ENCODE data around the gene LEMD2. TPM values are rescaled to one million over a fixed set of nuclear protein-coding genes. Genes with fewer than 3 reads are reported as not detected.

The LEMD2 gene
- polyA plus RNA-seq, 1 donor (not counting 4 experiments of a cell fraction or from before 2014, with no cell fraction given) = 48.6 TPM

DNA sequence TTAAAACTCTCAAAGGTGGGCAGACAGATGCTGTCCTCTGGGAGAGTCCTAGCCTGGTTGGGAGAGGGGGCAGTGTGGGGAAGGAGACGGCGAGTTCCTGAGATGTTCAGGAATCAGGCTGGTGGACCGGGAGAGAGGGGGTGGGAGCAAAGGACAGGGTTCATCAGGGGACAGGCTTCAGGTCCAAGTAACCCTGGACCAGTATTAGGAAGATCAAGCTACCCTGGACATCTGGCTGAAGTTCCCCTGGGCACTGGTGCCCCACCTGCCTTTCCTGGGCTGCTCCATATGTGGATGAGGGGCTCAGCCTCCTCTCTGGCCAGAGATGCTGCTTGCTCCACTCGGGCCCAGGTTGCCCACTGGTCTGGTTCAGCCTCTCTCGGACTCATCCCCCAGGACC lies 41.1 kb downstream of the LEMD2 start:
- no peak for FAIRE-seq
- peaks cover 27% of the 10 kb centered on the region for H3K4me1 ChIP-seq (ENCODE audit: control insufficient read depth, extremely low read depth, insufficient read depth, low read length)

DNA sequence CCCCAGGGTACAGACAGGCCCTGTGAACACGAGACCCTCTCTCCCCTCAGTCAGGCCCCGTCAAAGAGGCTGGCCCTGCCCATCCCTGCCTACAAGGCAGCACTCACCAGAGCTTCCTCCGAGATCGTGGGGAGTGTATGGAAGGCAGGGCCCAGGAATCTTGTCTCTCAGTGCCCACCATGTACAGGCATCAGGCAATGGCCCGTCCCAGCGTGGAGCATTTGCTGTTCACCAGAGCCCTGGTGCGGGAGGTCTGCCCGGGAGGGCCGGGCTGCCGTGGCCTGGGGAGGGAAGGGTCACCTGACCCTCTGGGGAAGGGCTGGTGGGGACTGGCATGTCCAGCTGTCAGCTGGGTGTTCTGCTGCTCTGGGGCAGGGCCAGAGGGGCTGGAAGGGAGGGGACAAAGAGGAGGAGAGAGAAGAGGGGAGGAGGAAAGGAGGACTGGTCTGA lies 42.3 kb downstream of the LEMD2 start, which contains the start of gene IP6K3:
IP6K3 (minus strand) TSS at position 255 of the 450 bp plus-strand sequence. CDS start 11,429 bp downstream, outside the sequence.
- Histone ChIP-seq H2AFZ (ENCODE audit: control insufficient read depth, low read length) (no peak within 1 kb of the TSS), H3K4me3 (ENCODE audit: control insufficient read depth in 2 of 3, extremely low read depth in 1 of 3, insufficient read depth in 2 of 3, low read depth in 1 of 3, low read length in 3 of 3) (no peak within 1 kb of the TSS), H3K9me3 (ENCODE audit: control insufficient read depth, low read depth, low read length) (no peaks in the 10 kb centered on the region), H3K27me3 (ENCODE audit: control insufficient read depth, extremely low read depth, insufficient read depth, low read length) (peaks cover 5% of the 10 kb centered on the region), H3K27ac (ENCODE audit: control insufficient read depth, insufficient read depth, low read length) (no peak within 1 kb of the TSS), H3K4me2 (ENCODE audit: control insufficient read depth, extremely low read depth, insufficient read depth, low read depth, low read length) (no peak within 1 kb of the TSS), H3K79me2 (ENCODE audit: control insufficient read depth, insufficient read depth, low read length) (no peaks in the 10 kb centered on the region), H4K20me1 (ENCODE audit: control insufficient read depth, extremely low read depth, insufficient read depth, low read length) (no peaks in the 10 kb centered on the region), H3K9ac (ENCODE audit: control insufficient read depth, extremely low read depth, insufficient read depth, low read length) (no peak within 1 kb of the TSS), H3K36me3 (ENCODE audit: control insufficient read depth in 2 of 2, extremely low read depth in 1 of 2, insufficient read depth in 2 of 2, low read length in 2 of 2) (no peaks in the 10 kb centered on the region), H3K9me1 (ENCODE audit: control insufficient read depth, extremely low read depth, insufficient read depth, low read length) (peaks cover 2% of the 10 kb centered on the region), H3K4me1 (ENCODE audit: control insufficient read depth, extremely low read depth, insufficient read depth, low read length) (peaks cover 17% of the 10 kb centered on the region)
- dilution Hi-C loops (cut with MboI; ENCODE audit: extremely low pct_ligation_motif_present, low sequenced_read_pairs) = no loop called here
- FAIRE-seq (no peak), DNase-seq (ENCODE audit: low read depth, low spot score) (no peak)
- TF ChIP-seq, protein P1, sequence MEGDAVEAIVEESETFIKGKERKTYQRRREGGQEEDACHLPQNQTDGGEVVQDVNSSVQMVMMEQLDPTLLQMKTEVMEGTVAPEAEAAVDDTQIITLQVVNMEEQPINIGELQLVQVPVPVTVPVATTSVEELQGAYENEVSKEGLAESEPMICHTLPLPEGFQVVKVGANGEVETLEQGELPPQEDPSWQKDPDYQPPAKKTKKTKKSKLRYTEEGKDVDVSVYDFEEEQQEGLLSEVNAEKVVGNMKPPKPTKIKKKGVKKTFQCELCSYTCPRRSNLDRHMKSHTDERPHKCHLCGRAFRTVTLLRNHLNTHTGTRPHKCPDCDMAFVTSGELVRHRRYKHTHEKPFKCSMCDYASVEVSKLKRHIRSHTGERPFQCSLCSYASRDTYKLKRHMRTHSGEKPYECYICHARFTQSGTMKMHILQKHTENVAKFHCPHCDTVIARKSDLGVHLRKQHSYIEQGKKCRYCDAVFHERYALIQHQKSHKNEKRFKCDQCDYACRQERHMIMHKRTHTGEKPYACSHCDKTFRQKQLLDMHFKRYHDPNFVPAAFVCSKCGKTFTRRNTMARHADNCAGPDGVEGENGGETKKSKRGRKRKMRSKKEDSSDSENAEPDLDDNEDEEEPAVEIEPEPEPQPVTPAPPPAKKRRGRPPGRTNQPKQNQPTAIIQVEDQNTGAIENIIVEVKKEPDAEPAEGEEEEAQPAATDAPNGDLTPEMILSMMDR (optimal IDR thresholded peaks at IDR 0.05 in 1 of 3, IDR thresholded peaks at IDR 0.05 in 1 of 3, conservative IDR thresholded peaks at IDR 0.05 in 1 of 3; ENCODE audit: extremely low read depth in 1 of 3, insufficient read depth in 2 of 3, low read length in 3 of 3) = no peak
- TF ChIP-seq EZH2 (IDR thresholded peaks at IDR 0.05; ENCODE audit: low read length) = no peak

More for the DNA sequence above, 41.1 kb downstream of the LEMD2 start:
- no peak overlapping the region for H3K9ac ChIP-seq (ENCODE audit: control insufficient read depth, extremely low read depth, insufficient read depth, low read length)
- H3K36me3 ChIP-seq (ENCODE audit: control insufficient read depth in 2 of 2, extremely low read depth in 1 of 2, insufficient read depth in 2 of 2, low read length in 2 of 2) = no peaks in the 10 kb centered on the region
- TF ChIP-seq, protein P1 (optimal IDR thresholded peaks at IDR 0.05 in 1 of 3, IDR thresholded peaks at IDR 0.05 in 1 of 3, conservative IDR thresholded peaks at IDR 0.05 in 1 of 3; ENCODE audit: extremely low read depth in 1 of 3, insufficient read depth in 2 of 3, low read length in 3 of 3) = no peak
- TF ChIP-seq EZH2 (IDR thresholded peaks at IDR 0.05; ENCODE audit: low read length) = no peak
- H3K4me3 ChIP-seq (ENCODE audit: control insufficient read depth in 2 of 3, extremely low read depth in 1 of 3, insufficient read depth in 2 of 3, low read depth in 1 of 3, low read length in 3 of 3) = no peak overlapping the region
- dilution Hi-C loops (cut with MboI; ENCODE audit: extremely low pct_ligation_motif_present, low sequenced_read_pairs) = no loop called here
- peaks cover 2% of the 10 kb centered on the region for H3K9me1 ChIP-seq (ENCODE audit: control insufficient read depth, extremely low read depth, insufficient read depth, low read length)
- no peak overlapping the region for H3K4me2 ChIP-seq (ENCODE audit: control insufficient read depth, extremely low read depth, insufficient read depth, low read depth, low read length)
- peaks cover 5% of the 10 kb centered on the region for H3K27me3 ChIP-seq (ENCODE audit: control insufficient read depth, extremely low read depth, insufficient read depth, low read length)
- H4K20me1 ChIP-seq (ENCODE audit: control insufficient read depth, extremely low read depth, insufficient read depth, low read length) = no peaks in the 10 kb centered on the region
- H3K9me3 ChIP-seq (ENCODE audit: control insufficient read depth, low read depth, low read length) = no peaks in the 10 kb centered on the region
- H3K27ac ChIP-seq (ENCODE audit: control insufficient read depth, insufficient read depth, low read length) = no peak overlapping the region
- no peak overlapping the region for H2AFZ ChIP-seq (ENCODE audit: control insufficient read depth, low read length)
- H3K79me2 ChIP-seq (ENCODE audit: control insufficient read depth, insufficient read depth, low read length) = no peaks in the 10 kb centered on the region
- DNase-seq (ENCODE audit: low read depth, low spot score) = no peak

All from keratinocyte (primary cell).